ENCODE results near the gene MYO16. TPM values are rescaled to one million over a fixed set of nuclear protein-coding genes. Genes with fewer than 3 reads are reported as not detected.

Gene MYO16
- total and polyA plus RNA-seq, 2 of the 4 experiments (the other 2 are of a cell fraction), result under 0.01 to 0.03 TPM

DNA sequence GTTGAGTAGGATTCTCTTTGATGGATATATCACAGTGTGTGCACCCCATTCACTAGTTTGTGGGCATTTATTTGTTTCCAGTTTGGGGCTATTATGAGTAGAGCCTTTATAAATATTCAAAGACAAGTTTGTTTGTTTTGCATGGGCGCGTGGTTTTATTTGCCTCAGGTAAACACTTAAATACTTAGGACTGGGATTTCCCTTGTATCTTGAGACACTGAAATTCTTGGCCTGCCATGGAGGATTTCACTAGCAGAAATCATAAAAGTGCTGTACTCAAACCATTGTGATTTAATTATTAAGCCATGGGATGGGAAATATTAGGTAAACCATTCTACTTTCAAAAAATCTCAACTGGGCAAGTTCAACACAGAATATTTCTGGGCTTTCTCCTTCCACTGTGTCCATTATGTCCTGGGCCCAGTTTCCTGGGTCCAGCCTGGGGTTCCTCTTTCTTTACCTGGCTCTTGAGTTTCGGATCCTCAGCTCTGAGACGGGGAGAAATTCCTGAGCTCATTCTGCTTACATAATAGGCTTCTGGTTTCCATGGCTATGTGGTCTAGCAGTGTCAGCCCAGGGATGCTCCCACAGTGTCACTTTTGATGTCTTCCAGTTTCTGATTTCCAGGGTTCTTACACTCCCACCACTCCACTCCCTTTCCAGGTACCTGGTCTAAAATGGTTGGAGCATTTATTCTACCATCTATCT, 14.4 kb downstream of the MYO16 start:
- Histone ChIP-seq H3K9me3 (ENCODE audit: control insufficient read depth, insufficient read depth, low read length) (peaks cover 8% of the 10 kb centered on the region), H3K9ac (ENCODE audit: low read depth, low read length) (no peak overlapping the region), H2AFZ (replicated peaks; ENCODE audit: low read length, poor library complexity) (no peak overlapping the region), H2AK9ac (replicated peaks; ENCODE audit: low read depth, low read length, poor library complexity) (no peak overlapping the region), H4K20me1 (ENCODE audit: insufficient read depth, low read length) (no peaks in the 10 kb centered on the region), H2BK5ac (ENCODE audit: low read depth, low read length, poor library complexity, severe bottlenecking) (no peak overlapping the region), H4K5ac (ENCODE audit: low read depth, low read length) (no peak overlapping the region), H4K8ac (ENCODE audit: low read depth in 2 of 2, low read length in 2 of 2) (no peak overlapping the region), H4K91ac (ENCODE audit: insufficient read depth, low read depth, low read length) (no peak overlapping the region), H3K14ac (replicated peaks; ENCODE audit: low read depth, low read length) (no peak overlapping the region), H3K4me2 (ENCODE audit: low read depth, low read length) (no peak overlapping the region), H3K79me1 (ENCODE audit: low read depth in 1 of 2, low read length in 2 of 2) (no peaks in the 10 kb centered on the region), H3K18ac (ENCODE audit: low read depth, low read length) (no peak overlapping the region), H2AK5ac (ENCODE audit: low read depth, low read length) (no peak overlapping the region), H2BK20ac (ENCODE audit: low read depth, low read length) (no peak overlapping the region), H3K4me3 (ENCODE audit: insufficient read depth, low read depth, low read length) (no peak overlapping the region), H3K36me3 (ENCODE audit: control insufficient read depth, insufficient read depth, low read length) (no peaks in the 10 kb centered on the region), H3K23ac (ENCODE audit: low read depth, low read length) (no peak overlapping the region), H3K27ac (ENCODE audit: insufficient read depth, low read length) (no peak overlapping the region), H3K4me1 (ENCODE audit: control insufficient read depth, insufficient read depth, low read length) (no peaks in the 10 kb centered on the region), H3K9me1 (ENCODE audit: insufficient read depth, low read length) (no peaks in the 10 kb centered on the region), H3K4ac (ENCODE audit: low read depth, low read length) (no peak overlapping the region), H2BK120ac (ENCODE audit: low read depth, low read length) (no peak overlapping the region), H3K27me3 (ENCODE audit: control insufficient read depth, insufficient read depth, low read length) (no peaks in the 10 kb centered on the region), H2BK15ac (ENCODE audit: low read depth, low read length) (no peak overlapping the region), H3K56ac (ENCODE audit: extremely low read depth, insufficient read depth, low read length) (no peak overlapping the region)
- TF ChIP-seq MAZ (IDR thresholded peaks at IDR 0.05; ENCODE audit: borderline replicate concordance, low read depth, low read length) (no peak), NFE2L2 (IDR thresholded peaks at IDR 0.05; ENCODE audit: low read depth, low read length) (no peak), MAFK (IDR thresholded peaks at IDR 0.05; ENCODE audit: low read depth, low read length) (no peak), RCOR1 (IDR thresholded peaks at IDR 0.05; ENCODE audit: insufficient replicate concordance, low read length) (no peak), POLR2A (IDR thresholded peaks at IDR 0.05; ENCODE audit: low read depth, low read length) (no peak), ELK1 (IDR thresholded peaks at IDR 0.05; ENCODE audit: borderline replicate concordance, low read depth, low read length) (no peak), CTCF (conservative IDR thresholded peaks at IDR 0.05; ENCODE audit: low read depth, low read length) (no peak), CHD1 (IDR thresholded peaks at IDR 0.05; ENCODE audit: low read depth, low read length) (no peak), FOS (IDR thresholded peaks at IDR 0.05; ENCODE audit: low read depth, low read length) (no peak), USF2 (IDR thresholded peaks at IDR 0.05; ENCODE audit: low read depth, low read length) (no peak), CEBPB (IDR thresholded peaks at IDR 0.05; ENCODE audit: low read depth, low read length) (no peak), RAD21 (IDR thresholded peaks at IDR 0.05; ENCODE audit: low read length) (no peak), SMC3 (IDR thresholded peaks at IDR 0.05; ENCODE audit: low read depth, low read length) (no peak), RFX5 (IDR thresholded peaks at IDR 0.05; ENCODE audit: low read depth, low read length) (no peak), BHLHE40 (IDR thresholded peaks at IDR 0.05; ENCODE audit: low read depth, low read length) (no peak), MXI1 (IDR thresholded peaks at IDR 0.05; ENCODE audit: borderline replicate concordance, low read depth, low read length) (no peak)
- ChIA-PET POLR2A (ENCODE audit: unreplicated experiment) (no interaction called here), CTCF (no interaction called here)
- in situ Hi-C loops (cut with MboI; ENCODE audit: low sequenced_read_pairs) (no loop called here), intact Hi-C loops (cut with micrococcal nuclease) (no loop called here), dilution Hi-C loops (cut with HindIII; ENCODE audit: low sequenced_read_pairs, unreplicated experiment) (no loop called here)
- no TSS peak for BruUV-seq (replicated peaks)
- no peak for DNase-seq
- 0% methylated on average over 1 of the region's 4 CpGs; no CpG with 5 or more reads in 1 of the 2 experiments for WGBS, 2 experiments (ENCODE audit: extremely low coverage in 2 of 2, insufficient read length in 1 of 2)
- no peak for ATAC-seq (ENCODE audit: low read depth)
